Measurements from ENCODE around the gene FAM216A.

DNA sequence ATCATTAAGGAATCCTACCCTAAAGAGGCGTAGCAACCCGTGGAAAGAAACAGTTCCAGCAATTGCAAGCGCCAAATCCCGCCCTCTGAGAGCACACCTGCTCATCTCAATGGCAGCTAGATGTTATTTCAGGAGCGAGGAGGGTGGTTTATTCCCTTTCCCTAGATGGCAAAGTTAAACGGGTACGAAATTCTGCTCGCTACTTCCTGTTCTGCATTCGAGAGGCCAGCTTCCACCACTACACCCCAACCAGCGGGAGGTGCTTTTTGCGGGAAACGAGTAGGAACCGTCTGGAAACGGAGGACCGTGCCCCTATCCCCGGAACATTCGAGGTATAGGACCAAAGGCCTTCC, 32.7 kb downstream of the FAM216A start:
- TF ChIP-seq, protein P1, sequence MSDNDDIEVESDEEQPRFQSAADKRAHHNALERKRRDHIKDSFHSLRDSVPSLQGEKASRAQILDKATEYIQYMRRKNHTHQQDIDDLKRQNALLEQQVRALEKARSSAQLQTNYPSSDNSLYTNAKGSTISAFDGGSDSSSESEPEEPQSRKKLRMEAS (IDR thresholded peaks at IDR 0.05): no peak
- TF ChIP-seq POLR2A (IDR thresholded peaks at IDR 0.05; ENCODE audit: borderline replicate concordance, extremely low read depth, insufficient read depth, insufficient read length): no peak
